GM12873 (cell line): Measurements from ENCODE around the gene SMG6.

Source experiments
- CTCF ChIP-seq: IDR thresholded peaks from 2 replicates; pipeline ENCODE4 v1.5.1; 2012; ENCODE audit warnings: low read depth, mild to moderate bottlenecking, moderate library complexity, low read length, control low read depth; ENCODE audit not compliant: insufficient read depth; ENCODE audit errors: missing control alignments

SMG6 gene

GRCh38 chr17:2120586-2121335 lies 182.8 kb downstream of the SMG6 start:
- TF ChIP-seq CTCF: no peak

- TF ChIP-seq CTCF: no peak
Observed at GRCh38 chr17:2113279-2113622, 190.3 kb downstream of the SMG6 start.

- no peak for TF ChIP-seq CTCF
Observed at GRCh38 chr17:2111691-2112090, 191.9 kb downstream of the SMG6 start.

- TF ChIP-seq CTCF: no peak
Observed at GRCh38 chr17:2110436-2110835, 193.1 kb downstream of the SMG6 start.

- no peak for TF ChIP-seq CTCF
Observed at GRCh38 chr17:2108170-2108569, 195.4 kb downstream of the SMG6 start.

GRCh38 chr17:2107506-2107905 lies 196.1 kb downstream of the SMG6 start:
- TF ChIP-seq CTCF: no peak

GRCh38 chr17:2107050-2107449 lies 196.5 kb downstream of the SMG6 start:
- no peak for TF ChIP-seq CTCF
